Endothelial cell of umbilical vein (primary cell): ENCODE data around the gene DENND2C. TPM values are rescaled to one million over a fixed set of nuclear protein-coding genes. Genes with fewer than 3 reads are reported as not detected.

Experiments
- BruUV-seq: library from RNA; stranded (reverse); fragments of 400-500 nt; replicated peaks from 2 replicates; lab custom pipeline; 2021; lab: Mats Ljungman, UMichigan
- CTCF ChIA-PET: fragments of 300-600, 350-600 bp; sonication (Branson Sonifier 250); formaldehyde crosslinking; loops from one replicate; lab custom pipeline; 2021; ENCODE audit warnings: antibody characterized with exemption, inconsistent platforms; lab: Charles Lee
- POLR2A ChIA-PET: fragments of 300-600, 350-600 bp; sonication (Branson Sonifier 250); formaldehyde crosslinking; loops from one replicate; lab custom pipeline; 2021; ENCODE audit warnings: antibody characterized with exemption, inconsistent platforms; lab: Charles Lee
- DNase-seq: peaks from one replicate; pipeline ENCODE4 v3.0.0-alpha.2; 2011; ENCODE audit warnings: low read depth, low spot score
- FAIRE-seq: peaks from 2 replicates; lab custom pipeline; 2011; peaks lifted over from hg19 to GRCh38; lab: Jason Lieb, UNC
- H2AFZ ChIP-seq: 2 replicates; pipeline ENCODE4 v1.6.0; 2012; ENCODE audit warnings: low read depth, low read length, control low read depth, inconsistent platforms
- H3K27ac ChIP-seq: 2 replicates; pipeline ENCODE4 v1.5.1; 2011; ENCODE audit warnings: low read depth, mild to moderate bottlenecking, control low read depth, low read length, moderate library complexity; ENCODE audit not compliant: insufficient read depth
- H3K27me3 ChIP-seq, 2 experiments: 2 replicates each; pipeline versions ENCODE4 v1.6.0 to v1.6.1; 2011; ENCODE audit warnings: low read length in 2 of 2, mixed read lengths in 1 of 2; ENCODE audit not compliant: control insufficient read depth in 2 of 2, insufficient read depth in 2 of 2
- H3K36me3 ChIP-seq, 2 experiments: 2 replicates in 1 of 2; 3 replicates in 1 of 2; pipeline ENCODE4 v1.5.1; 2011; ENCODE audit warnings: low read length in 2 of 2, mild to moderate bottlenecking in 1 of 2, moderate library complexity in 1 of 2; ENCODE audit not compliant: control insufficient read depth in 2 of 2, insufficient read depth in 2 of 2; ENCODE audit errors: extremely low read depth in 1 of 2
- H3K4me1 ChIP-seq: 3 replicates; pipeline ENCODE4 v1.5.1; 2011; ENCODE audit warnings: mild to moderate bottlenecking, low read length; ENCODE audit not compliant: control insufficient read depth, insufficient read depth; ENCODE audit errors: extremely low read depth
- H3K4me2 ChIP-seq: 2 replicates; pipeline ENCODE4 v1.6.1; 2011; ENCODE audit warnings: low read length, control low read depth, mixed read lengths; ENCODE audit not compliant: insufficient read depth
- H3K4me3 ChIP-seq, 3 experiments: fragments of 200-600 bp in 1 of 3; sonication (generic), shearing (Covaris generic) in 1 of 3; replicated peaks in 1 of 3; 2 replicates each; pipeline ENCODE4 v1.5.1; 2011 to 2016; ENCODE audit warnings: control low read depth in 3 of 3, low read length in 3 of 3, mild to moderate bottlenecking in 2 of 3, inconsistent platforms in 1 of 3, low read depth in 1 of 3, moderate library complexity in 1 of 3; ENCODE audit not compliant: insufficient read depth in 1 of 3
- H3K79me2 ChIP-seq: 2 replicates; pipeline ENCODE4 v1.6.0; 2012; ENCODE audit warnings: low read length, inconsistent platforms; ENCODE audit not compliant: control insufficient read depth, insufficient read depth
- H3K9ac ChIP-seq: replicated peaks from 2 replicates; pipeline ENCODE3; 2011; ENCODE audit warnings: low read length, control low read depth; ENCODE audit not compliant: insufficient read depth; ENCODE audit errors: extremely low read depth
- H3K9me1 ChIP-seq: replicated peaks from 3 replicates; pipeline ENCODE4 v1.6.0; 2011; ENCODE audit warnings: mild to moderate bottlenecking, low read length; ENCODE audit not compliant: control insufficient read depth, insufficient read depth; ENCODE audit errors: extremely low read depth
- H3K9me3 ChIP-seq: replicated peaks from 2 replicates; pipeline ENCODE4 v1.5.1; 2012; ENCODE audit warnings: low read length, inconsistent platforms; ENCODE audit not compliant: control insufficient read depth, insufficient read depth
- H4K20me1 ChIP-seq: replicated peaks from 2 replicates; pipeline ENCODE3; 2011; ENCODE audit warnings: mild to moderate bottlenecking, low read length; ENCODE audit not compliant: control insufficient read depth, insufficient read depth; ENCODE audit errors: extremely low read depth
- CTCF ChIP-seq, 2 donors: IDR thresholded peaks; 1 replicate in 1 of 2; 2 replicates in 1 of 2; pipeline ENCODE4 v1.5.1; 2011; ENCODE audit warnings: low read length in 2 of 2, mild to moderate bottlenecking in 2 of 2, moderate library complexity in 2 of 2, control low read depth in 1 of 2, inconsistent platforms in 1 of 2, low read depth in 1 of 2; ENCODE audit not compliant: insufficient read depth in 1 of 2; ENCODE audit errors: extremely low read depth in 1 of 2
- EZH2 ChIP-seq: IDR thresholded peaks from 2 replicates; pipeline ENCODE4 v1.6.1; 2012; ENCODE audit warnings: borderline replicate concordance, low read depth, mild to moderate bottlenecking, moderate library complexity, low read length, inconsistent platforms; ENCODE audit not compliant: severe bottlenecking
- FOS ChIP-seq: IDR thresholded peaks from 2 replicates; pipeline ENCODE4 v1.6.1; 2011; ENCODE audit warnings: mild to moderate bottlenecking, low read length, moderate library complexity, borderline replicate concordance; ENCODE audit not compliant: insufficient read depth
- GATA2 ChIP-seq: IDR thresholded peaks from 2 replicates; pipeline ENCODE4 v1.7.0; 2011; ENCODE audit warnings: low read depth, mild to moderate bottlenecking, moderate library complexity, mixed read lengths, low read length; ENCODE audit not compliant: insufficient read length, insufficient read depth
- JUN ChIP-seq: IDR thresholded peaks from 2 replicates; pipeline ENCODE4 v1.6.1; 2011; ENCODE audit warnings: borderline replicate concordance, low read depth; ENCODE audit not compliant: insufficient read length, insufficient read depth
- MYC ChIP-seq: IDR thresholded peaks from one replicate; pipeline ENCODE4 v1.6.1; 2011; ENCODE audit warnings: mild to moderate bottlenecking, low read depth, low read length
- POLR2A ChIP-seq: IDR thresholded peaks from 2 replicates; pipeline ENCODE4 v1.6.1; 2012; ENCODE audit warnings: low read depth, mild to moderate bottlenecking, control low read depth, low read length
- POLR2AphosphoS5 ChIP-seq: IDR thresholded peaks from 2 replicates; pipeline ENCODE4 v1.6.1; 2012; ENCODE audit warnings: low read depth, mild to moderate bottlenecking, control low read depth, low read length, moderate library complexity; ENCODE audit not compliant: insufficient read depth
- dilution Hi-C: fragments of 300-500 bp; cut with MboI; formaldehyde crosslinking; loops from one replicate; pipeline ENCODE4 v1.15.0; 2019; ENCODE audit warnings: low sequenced_read_pairs; ENCODE audit not compliant: extremely low pct_ligation_motif_present
- intact Hi-C: fragments of 100-400 bp; cut with micrococcal nuclease; formaldehyde crosslinking; loops from one replicate; pipeline ENCODE4 v1.10.0; 2022
- polyA plus RNA-seq, 4 experiments: library from polyadenylated mRNA; depleted of rRNA in 3 of 4; stranded (reverse) in 3 of 4; unstranded in 1 of 4; fragments of >200 nt; gene quantifications; 2 replicates each; pipeline versions ENCODE4 v1.2.1 to v1.2.3, GENCODE V29; 2011 to 2012; ENCODE audit warnings: missing spikeins in 1 of 4
- total RNA-seq: library from RNA; stranded (reverse); gene quantifications from 2 replicates; pipeline ENCODE4 v1.2.3, GENCODE V29; 2021
- TF ChIP-seq, protein P1 (sequence below): IDR thresholded peaks from 2 replicates; pipeline ENCODE4 v1.6.1; 2011; ENCODE audit not compliant: insufficient read depth, insufficient read length

Gene DENND2C
- total and polyA plus RNA-seq, 2 donors (not counting 3 experiments of a cell fraction or from before 2014, with no cell fraction given), result 0.12 to 0.22 TPM

GRCh38 chr1:114609026-114609425 is 60.8 kb downstream of the DENND2C start:
- no peak for DNase-seq
- no peak overlapping the region for H3K27ac ChIP-seq
- POLR2A ChIA-PET, result no interaction called here
- TF ChIP-seq POLR2AphosphoS5 (no peak), JUN (no peak), POLR2A (no peak), EZH2 (no peak), MYC (no peak), FOS (no peak), GATA2 (no peak), CTCF (IDR thresholded peaks at IDR 0.05; ENCODE audit: extremely low read depth in 1 of 2, insufficient read depth in 1 of 2, low read depth in 1 of 2, low read length in 2 of 2) (no peak)
- TF ChIP-seq, protein P1, sequence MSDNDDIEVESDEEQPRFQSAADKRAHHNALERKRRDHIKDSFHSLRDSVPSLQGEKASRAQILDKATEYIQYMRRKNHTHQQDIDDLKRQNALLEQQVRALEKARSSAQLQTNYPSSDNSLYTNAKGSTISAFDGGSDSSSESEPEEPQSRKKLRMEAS, result no peak
- dilution Hi-C loops, result no loop called here
- CTCF ChIA-PET, result no interaction called here
- no peaks in the 10 kb centered on the region for H3K4me1 ChIP-seq
- no peaks in the 10 kb centered on the region for H3K9me1 ChIP-seq
- no peaks in the 10 kb centered on the region for H3K36me3 ChIP-seq
- no peak for FAIRE-seq
- no peaks in the 10 kb centered on the region for H4K20me1 ChIP-seq
- H3K79me2 ChIP-seq, result no peaks in the 10 kb centered on the region
- intact Hi-C loops, result no loop called here
- no peaks in the 10 kb centered on the region for H3K9me3 ChIP-seq
- H3K4me2 ChIP-seq, result no peak overlapping the region
- H2AFZ ChIP-seq, result no peak overlapping the region
- no TSS peak for BruUV-seq
- no peak overlapping the region for H3K4me3 ChIP-seq
- no peak overlapping the region for H3K9ac ChIP-seq
- H3K27me3 ChIP-seq, result no peaks in the 10 kb centered on the region
